ENCODE measurements around the gene DCP2.

DCP2 gene

DNA sequence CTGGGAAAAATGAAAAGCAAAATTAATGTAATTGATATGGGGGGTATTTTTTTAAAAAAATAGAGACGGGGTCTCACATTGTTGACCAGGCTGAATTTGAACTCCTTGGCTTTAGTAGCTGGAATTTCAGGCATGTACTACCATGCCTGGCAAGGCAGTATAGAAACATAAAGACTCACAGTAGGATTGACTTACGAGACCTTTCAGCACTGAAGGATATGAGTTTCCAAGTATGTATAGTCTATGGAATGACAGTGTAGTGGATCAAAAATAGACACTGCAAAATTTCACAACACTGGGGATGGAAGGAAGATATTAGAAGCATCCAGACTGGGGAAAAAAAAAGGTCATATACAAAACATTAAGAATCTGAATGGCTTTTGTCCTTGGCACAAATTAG, 6.8 kb downstream of the DCP2 start:
- no peak for TF ChIP-seq CTCF (IDR thresholded peaks at IDR 0.05; ENCODE audit: insufficient read depth, low read length, poor library complexity, severe bottlenecking)
- TF ChIP-seq EZH2phosphoT487 (conservative IDR thresholded peaks at IDR 0.05; ENCODE audit: low read length), result no peak

DNA sequence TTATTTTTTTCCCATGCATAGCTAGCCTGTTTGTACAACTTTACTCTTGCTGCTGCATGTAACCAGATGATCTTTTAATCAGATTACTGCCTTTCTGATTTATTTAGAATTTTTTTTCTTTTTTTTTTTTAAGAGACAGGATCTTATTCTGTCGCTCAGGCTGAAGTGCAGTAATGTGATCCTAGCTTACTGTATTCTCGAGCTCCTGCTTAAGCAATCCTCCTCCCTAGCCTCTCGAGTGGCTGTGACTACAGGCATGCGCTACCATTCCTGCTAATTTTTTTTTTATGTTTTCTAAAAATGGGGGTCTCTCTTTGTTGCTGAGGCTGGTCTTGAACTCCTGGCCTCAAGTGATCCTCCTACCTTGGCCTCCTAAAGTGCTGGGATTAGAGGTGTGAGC, 9.6 kb downstream of the DCP2 start:
- Histone ChIP-seq H3K79me2 (ENCODE audit: insufficient read depth, low read length) (peaks cover 97% of the 10 kb centered on the region), H3K27me3 (ENCODE audit: low read length) (no peaks in the 10 kb centered on the region), H3K27ac (ENCODE audit: low read depth, low read length) (no peak overlapping the region), H3K9me2 (replicated peaks; ENCODE audit: insufficient read depth, low read length) (no peaks in the 10 kb centered on the region), H4K20me1 (ENCODE audit: low read depth, low read length) (peaks cover 21% of the 10 kb centered on the region), H3K36me3 (ENCODE audit: low read length) (peaks cover 13% of the 10 kb centered on the region; the same call in 1 of the 2 replicates), H3K4me3 (ENCODE audit: insufficient read depth, low read length, poor library complexity, severe bottlenecking) (no peak overlapping the region), H3K9me3 (ENCODE audit: insufficient read depth, low read length) (no peaks in the 10 kb centered on the region), H3F3A (ENCODE audit: insufficient read depth) (peaks cover 2% of the 10 kb centered on the region), H2AFZ (ENCODE audit: low read depth, low read length, severe bottlenecking) (no peak overlapping the region), H3K4me2 (ENCODE audit: low read depth, low read length, poor library complexity, severe bottlenecking) (no peak overlapping the region), H3K9ac (ENCODE audit: low read length) (no peak overlapping the region)
- TF ChIP-seq CTCF (IDR thresholded peaks at IDR 0.05; ENCODE audit: insufficient read depth, low read length, poor library complexity, severe bottlenecking) (no peak), EZH2phosphoT487 (conservative IDR thresholded peaks at IDR 0.05; ENCODE audit: low read length) (no peak)

More for the DNA sequence above, 6.8 kb downstream of the DCP2 start:
- Histone ChIP-seq H3K79me2 (ENCODE audit: insufficient read depth, low read length) (peaks cover 97% of the 10 kb centered on the region), H3K4me3 (ENCODE audit: insufficient read depth, low read length, poor library complexity, severe bottlenecking) (no peak overlapping the region), H3K27ac (ENCODE audit: low read depth, low read length) (no peak overlapping the region), H3K27me3 (ENCODE audit: low read length) (no peaks in the 10 kb centered on the region), H3K9ac (ENCODE audit: low read length) (no peak overlapping the region), H3K9me3 (ENCODE audit: insufficient read depth, low read length) (no peaks in the 10 kb centered on the region), H3K4me2 (ENCODE audit: low read depth, low read length, poor library complexity, severe bottlenecking) (no peak overlapping the region), H3F3A (ENCODE audit: insufficient read depth) (peaks cover 3% of the 10 kb centered on the region; the same call in 1 of the 2 replicates), H2AFZ (ENCODE audit: low read depth, low read length, severe bottlenecking) (no peak overlapping the region), H3K36me3 (ENCODE audit: low read length) (peaks cover 16% of the 10 kb centered on the region; the same call in 1 of the 2 replicates), H4K20me1 (ENCODE audit: low read depth, low read length) (peaks cover 29% of the 10 kb centered on the region; the same call in 1 of the 2 replicates), H3K9me2 (replicated peaks; ENCODE audit: insufficient read depth, low read length) (no peaks in the 10 kb centered on the region)

DNA sequence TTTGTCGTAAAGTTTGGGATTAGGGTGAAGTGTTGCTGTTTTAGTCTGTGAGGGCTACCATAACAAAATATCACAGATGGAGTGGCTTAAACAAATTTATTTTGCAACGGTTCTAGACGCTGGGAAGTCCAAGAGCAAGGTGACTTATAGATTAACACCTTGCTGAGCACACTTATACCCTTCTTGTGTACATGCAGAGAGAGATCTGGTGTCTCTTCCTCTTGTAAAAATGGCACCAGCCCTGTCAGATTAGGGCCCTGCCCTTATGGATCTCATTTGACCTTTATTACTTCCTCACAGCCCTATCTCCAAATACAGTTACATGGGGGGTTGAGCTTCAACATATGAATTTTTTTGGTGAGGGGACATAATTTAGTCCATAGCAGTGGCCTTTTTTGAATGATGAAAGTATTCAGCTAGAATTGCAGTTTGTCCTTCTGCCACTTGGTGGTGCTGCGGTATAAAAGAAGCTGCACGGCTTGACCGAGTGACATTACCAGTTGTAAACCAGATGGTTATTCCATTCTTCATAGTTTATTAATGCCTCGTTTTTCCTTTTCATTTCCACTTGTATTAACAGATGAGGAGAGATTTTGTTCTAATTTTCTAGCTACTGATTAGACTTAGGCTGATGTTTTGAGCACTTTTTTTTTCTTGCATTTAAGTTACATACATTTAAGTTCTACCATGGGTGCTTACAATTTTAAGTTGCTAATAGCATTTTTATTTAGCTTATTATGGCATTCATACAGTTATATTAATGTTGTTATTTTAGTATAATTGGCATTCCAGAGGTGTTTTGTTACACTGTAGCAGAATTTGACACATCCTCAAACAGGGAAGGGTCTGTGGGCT, 19.4 kb downstream of the DCP2 start:
- Histone ChIP-seq H3K9me3 (ENCODE audit: insufficient read depth, low read length) (no peaks in the 10 kb centered on the region), H3K79me2 (ENCODE audit: insufficient read depth, low read length) (peaks cover 39% of the 10 kb centered on the region), H2AFZ (ENCODE audit: low read depth, low read length, severe bottlenecking) (no peak overlapping the region), H3K9me2 (replicated peaks; ENCODE audit: insufficient read depth, low read length) (no peaks in the 10 kb centered on the region), H3K9ac (ENCODE audit: low read length) (no peak overlapping the region), H3K27me3 (ENCODE audit: low read length) (no peaks in the 10 kb centered on the region), H3K4me3 (ENCODE audit: insufficient read depth, low read length, poor library complexity, severe bottlenecking) (no peak overlapping the region), H3K27ac (ENCODE audit: low read depth, low read length) (no peak overlapping the region), H3K4me2 (ENCODE audit: low read depth, low read length, poor library complexity, severe bottlenecking) (no peak overlapping the region), H3F3A (ENCODE audit: insufficient read depth) (peaks cover 34% of the 10 kb centered on the region), H3K36me3 (ENCODE audit: low read length) (peaks cover 36% of the 10 kb centered on the region), H4K20me1 (ENCODE audit: low read depth, low read length) (peaks cover 12% of the 10 kb centered on the region)
- TF ChIP-seq EZH2phosphoT487 (conservative IDR thresholded peaks at IDR 0.05; ENCODE audit: low read length), result no peak
- TF ChIP-seq CTCF (IDR thresholded peaks at IDR 0.05; ENCODE audit: insufficient read depth, low read length, poor library complexity, severe bottlenecking), result peak; percentile 76

Measured in SU-DHL-6 (cell line).